ENCODE measurements around the gene LMLN.
"Not testable (repeated sequence)": the region's sequence is repeated elsewhere in the genome, so short reads cannot be mapped to it uniquely, and the experiment has no call there.

The LMLN gene

GRCh38 chr3:197956626-197956988, 3.4 kb upstream of the LMLN start:
- DNase-seq, result no peak

GRCh38 chr3:197957790-197958133, 2.3 kb upstream of the LMLN start:
- DNase-seq, result no peak

- DNase-seq, result no peak
Observed at GRCh38 chr3:197958346-197958745, 1.7 kb upstream of the LMLN start.

- not testable (repeated sequence) for DNase-seq
Observed at GRCh38 chr3:197958848-197959247, 1.2 kb upstream of the LMLN start.

- DNase-seq, result no peak
Observed at GRCh38 chr3:197959500-197959890, 522 bp upstream of the LMLN start.

GRCh38 chr3:197960694-197961581, 921 bp downstream of the LMLN start:
- DNase-seq, result no peak

GRCh38 chr3:197961582-197961945, 1.5 kb downstream of the LMLN start:
- DNase-seq, result no peak

- no peak for DNase-seq
Observed at GRCh38 chr3:197963019-197963637, 3.1 kb downstream of the LMLN start.

- DNase-seq, result not testable (repeated sequence)
Observed at GRCh38 chr3:197967337-197967989, 7.4 kb downstream of the LMLN start.

GRCh38 chr3:197970588-197970987, 10.6 kb downstream of the LMLN start:
- no peak for DNase-seq

- no peak for DNase-seq
Observed at GRCh38 chr3:197974016-197974415, 14.0 kb downstream of the LMLN start.

- DNase-seq, result no peak
Observed at GRCh38 chr3:197975311-197975710, 15.3 kb downstream of the LMLN start.

- no peak for DNase-seq
Observed at GRCh38 chr3:197983076-197983475, 23.1 kb downstream of the LMLN start.

- DNase-seq, result no peak
Observed at GRCh38 chr3:197989651-197990050, 29.6 kb downstream of the LMLN start.

GRCh38 chr3:197994736-197995135, 34.7 kb downstream of the LMLN start:
- DNase-seq, result no peak

GRCh38 chr3:197996855-197997254, 36.8 kb downstream of the LMLN start:
- no peak for DNase-seq

GRCh38 chr3:197997936-197998335, 37.9 kb downstream of the LMLN start:
- DNase-seq, result no peak

- DNase-seq, result no peak
Observed at GRCh38 chr3:198017090-198017489, 57.1 kb downstream of the LMLN start.

- DNase-seq, result no peak
Observed at GRCh38 chr3:198018416-198018815, 58.4 kb downstream of the LMLN start.

- DNase-seq, result no peak
Observed at GRCh38 chr3:198019115-198019514, 59.1 kb downstream of the LMLN start.

- no peak for DNase-seq
Observed at GRCh38 chr3:198021320-198021719, 61.3 kb downstream of the LMLN start.

- no peak for DNase-seq
Observed at GRCh38 chr3:198022604-198023003, 62.6 kb downstream of the LMLN start.

GRCh38 chr3:198025644-198026043, 65.6 kb downstream of the LMLN start:
- no peak for DNase-seq

- no peak for DNase-seq
Observed at GRCh38 chr3:198026620-198027019, 66.6 kb downstream of the LMLN start.
